ENCODE results near the gene TMEM225B. TPM values are rescaled to one million over a fixed set of nuclear protein-coding genes. Genes with fewer than 3 reads are reported as not detected.
A peak's percentile ranks its signal among the peaks of the same experiment; 100 is the strongest.
"Not testable (repeated sequence)": the region's sequence is repeated elsewhere in the genome, so short reads cannot be mapped to it uniquely, and the experiment has no call there.

Gene TMEM225B
- total RNA-seq, 1 donor from 2014 or later = not detected

DNA sequence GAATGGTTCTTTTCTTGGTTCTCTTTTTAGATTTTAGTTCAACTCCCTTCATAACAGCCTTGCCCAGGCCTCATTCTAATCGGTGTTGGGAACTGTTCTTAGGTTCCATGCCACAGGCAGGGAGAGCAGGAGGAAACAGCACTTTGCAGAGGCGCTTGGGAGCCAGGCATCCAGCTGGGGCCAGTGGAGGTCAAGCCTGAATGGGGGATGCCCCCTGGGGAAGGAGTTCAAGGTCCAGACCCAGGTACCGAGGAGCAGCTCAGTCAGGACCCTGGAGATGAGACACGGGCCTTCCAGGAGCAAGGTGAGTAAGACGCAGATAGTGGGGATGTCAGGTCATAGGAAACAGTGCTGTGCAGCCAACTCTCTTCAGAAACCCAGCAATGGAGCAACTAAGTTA is 23.2 kb downstream of the TMEM225B start:
- DNase-seq (ENCODE audit: low spot score in 2 of 2) (no peak), FAIRE-seq (no peak)

DNA sequence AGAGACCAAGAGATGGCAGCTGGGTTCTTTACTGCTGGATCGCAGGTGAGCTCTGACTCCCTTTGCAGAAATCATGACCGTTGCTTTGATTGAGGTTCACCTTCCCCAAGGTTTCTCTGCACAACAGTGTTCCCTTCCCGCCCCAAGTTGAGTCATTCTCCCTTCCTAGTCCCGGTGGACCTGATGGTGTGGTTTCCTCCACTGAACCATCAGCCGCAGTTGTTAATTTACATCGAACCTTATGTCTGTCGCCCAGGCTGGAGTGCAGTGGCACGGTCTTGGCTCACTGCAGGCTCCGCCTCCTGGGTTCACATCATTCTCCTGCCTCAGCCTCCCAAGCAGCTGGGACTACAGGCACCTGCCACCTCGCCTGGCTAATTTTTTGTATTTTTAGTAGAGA is 24.5 kb downstream of the TMEM225B start:
- DNase-seq (ENCODE audit: low spot score in 2 of 2) (no peak), FAIRE-seq (no peak)

DNA sequence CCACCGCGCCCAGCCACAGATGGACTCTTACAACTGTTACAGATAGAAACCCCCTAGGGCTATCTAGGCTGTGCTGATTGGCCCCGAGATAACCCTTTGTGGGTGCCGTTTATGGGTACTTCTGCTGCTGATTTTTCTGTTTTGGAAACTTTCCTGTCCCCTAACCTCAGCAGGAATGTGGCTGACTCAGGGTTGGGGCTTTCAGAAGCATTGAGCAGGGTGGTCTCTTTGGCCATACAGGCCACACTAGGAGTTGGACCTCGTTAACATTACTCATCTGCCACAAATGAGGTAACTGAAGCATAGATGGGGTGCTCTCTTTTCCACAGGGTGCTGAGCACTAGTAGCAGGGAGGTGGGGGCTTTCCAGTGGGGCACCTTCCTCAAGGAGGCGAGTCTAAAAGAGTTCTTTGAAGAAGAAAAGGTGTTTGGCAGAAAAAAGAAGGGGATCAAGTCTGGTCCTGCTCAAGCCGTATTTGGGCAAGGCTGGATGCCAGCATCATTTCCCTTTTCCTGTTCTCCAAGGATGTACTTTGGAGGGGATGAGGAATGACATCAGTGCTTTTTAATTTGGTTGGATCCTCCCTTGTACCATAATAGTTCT is 25.1 kb downstream of the TMEM225B start:
- no peak for DNase-seq (ENCODE audit: low spot score in 2 of 2)
- FAIRE-seq = no peak

DNA sequence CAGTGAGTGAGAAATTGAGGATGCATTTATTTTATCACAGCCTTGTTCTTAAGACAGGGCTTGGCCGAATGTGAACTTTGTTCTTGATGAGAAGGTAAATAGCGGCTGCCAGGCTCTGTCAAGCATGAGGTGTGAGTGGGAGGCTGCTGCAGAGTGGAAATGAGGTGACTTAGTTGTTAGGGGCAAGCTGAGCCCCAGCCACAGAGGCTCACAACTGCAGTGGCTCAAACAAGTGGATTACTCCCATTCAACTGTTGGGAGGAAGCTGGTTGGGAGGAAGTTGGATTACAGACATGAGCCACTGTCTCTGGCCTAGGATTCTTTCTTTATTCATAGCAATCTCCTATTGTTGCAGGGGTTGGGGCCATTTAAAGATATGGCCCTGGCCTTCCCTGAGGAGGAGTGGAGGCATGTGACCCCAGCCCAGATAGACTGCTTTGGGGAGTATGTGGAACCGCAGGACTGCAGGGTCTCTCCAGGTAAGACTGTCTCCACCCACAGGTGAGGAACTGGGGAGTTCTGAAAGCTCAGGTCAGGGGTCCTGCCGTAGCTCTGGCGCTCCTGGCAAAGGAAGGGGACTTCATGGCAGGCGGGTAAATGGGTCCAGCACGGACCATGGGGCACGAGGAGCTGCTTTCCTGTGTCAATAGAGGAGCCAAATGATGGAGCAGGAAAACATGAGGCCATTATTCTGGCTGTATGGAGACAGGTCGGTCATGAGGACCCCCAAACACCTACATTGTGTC is 25.8 kb downstream of the TMEM225B start:
- FAIRE-seq (no peak), DNase-seq (ENCODE audit: low spot score in 2 of 2) (no peak)

DNA sequence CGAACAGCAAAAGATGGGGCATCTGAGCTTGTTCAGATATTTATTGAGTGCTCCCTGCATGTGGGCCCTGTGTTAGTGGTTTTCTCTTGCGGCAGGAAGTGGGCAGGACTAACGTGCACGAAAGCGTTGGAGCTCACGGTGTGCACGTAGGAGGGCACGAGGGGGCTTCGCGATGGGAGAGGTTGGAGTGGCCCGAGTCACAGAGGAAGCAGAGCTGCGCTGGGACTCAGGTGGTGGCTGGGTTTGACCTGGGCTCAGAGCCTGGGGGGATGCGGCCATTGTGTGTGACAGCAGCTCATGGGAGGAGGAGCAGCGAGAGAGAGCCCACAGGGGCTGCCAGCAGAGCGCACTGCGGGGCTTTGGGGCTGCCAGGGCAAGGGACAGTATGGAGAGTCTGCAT is 26.4 kb downstream of the TMEM225B start:
- DNase-seq (ENCODE audit: low spot score in 2 of 2) (no peak), FAIRE-seq (no peak)

DNA sequence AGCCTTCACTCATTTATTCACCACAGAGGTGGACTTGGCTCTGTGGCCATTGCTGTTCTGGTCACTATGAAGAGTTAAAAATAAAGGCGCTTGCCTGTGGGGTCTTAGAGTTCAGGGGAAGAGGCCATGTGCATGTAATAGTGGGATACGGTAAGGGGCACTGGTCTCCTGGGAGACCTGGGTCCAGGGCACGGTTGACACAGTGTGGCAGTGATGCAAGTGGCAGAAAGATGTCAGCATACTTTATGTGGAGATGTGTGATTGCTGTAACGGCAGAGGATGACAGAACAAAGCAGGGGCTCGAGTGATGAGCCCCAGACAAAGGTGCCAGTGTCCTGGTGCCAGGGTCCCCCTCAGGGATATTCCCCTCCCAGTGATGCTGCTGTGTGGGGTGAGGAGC is 27.3 kb downstream of the TMEM225B start:
- DNase-seq (ENCODE audit: low spot score in 2 of 2) (no peak), FAIRE-seq (no peak)

DNA sequence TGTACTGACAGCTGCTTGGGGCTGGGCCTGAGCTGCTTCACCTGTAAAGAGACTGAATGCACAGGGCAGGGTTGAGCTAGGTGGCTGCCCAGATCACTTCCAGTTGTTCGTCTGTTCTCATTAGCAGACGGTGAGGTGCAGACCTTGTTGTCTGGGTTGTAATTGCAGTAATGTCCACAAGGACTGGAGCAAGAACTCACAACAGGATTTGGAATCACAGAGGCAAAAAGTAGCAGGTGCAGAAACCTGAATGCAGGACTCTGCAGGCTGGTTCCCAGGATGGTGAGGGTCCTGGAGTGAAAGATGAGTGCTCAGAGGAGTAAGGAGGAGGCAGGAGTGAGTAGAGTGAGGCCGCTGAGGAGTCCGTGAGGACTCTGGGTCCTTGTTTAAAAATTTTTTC is 27.9 kb downstream of the TMEM225B start:
- no peak for FAIRE-seq
- no peak for DNase-seq (ENCODE audit: low spot score in 2 of 2)

DNA sequence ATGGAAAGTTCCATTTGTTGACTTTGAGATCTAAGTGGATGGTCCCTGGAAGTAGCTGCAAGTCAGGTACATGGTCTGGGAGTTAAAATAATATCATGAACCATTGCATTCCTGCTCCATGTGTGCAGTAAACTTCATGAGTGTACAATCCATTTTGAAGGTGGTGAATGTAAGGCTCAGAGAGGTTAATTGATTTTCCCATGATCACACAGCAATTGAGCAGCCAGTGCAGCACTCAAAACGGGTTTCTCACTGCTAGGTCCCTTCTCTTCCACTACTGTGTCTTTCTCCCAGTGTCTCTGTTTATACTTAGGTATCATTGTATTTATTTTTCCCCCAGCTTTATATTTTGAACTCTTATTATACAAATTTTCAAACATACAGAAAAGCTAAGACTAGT is 28.6 kb downstream of the TMEM225B start:
- FAIRE-seq (no peak), DNase-seq (ENCODE audit: low spot score in 2 of 2) (no peak)

DNA sequence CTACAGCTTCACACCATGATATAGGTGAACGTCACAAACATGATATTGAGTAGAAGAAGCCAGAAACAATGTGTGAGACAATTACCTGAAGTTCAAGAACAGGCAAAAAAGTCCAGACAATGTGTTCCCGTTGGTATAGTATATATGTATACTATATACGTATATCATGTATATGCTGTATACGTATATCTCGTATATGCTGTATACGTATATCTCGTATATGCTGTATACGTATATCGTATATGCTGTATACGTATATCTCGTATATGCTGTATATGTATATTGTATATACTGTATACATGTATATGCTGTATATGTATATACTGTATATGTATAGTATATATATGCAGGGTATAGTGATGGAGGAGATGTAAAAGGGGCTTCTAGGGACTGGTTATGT is 29.4 kb downstream of the TMEM225B start:
- FAIRE-seq (peak; percentile 55), DNase-seq (ENCODE audit: low spot score in 2 of 2) (no peak)

DNA sequence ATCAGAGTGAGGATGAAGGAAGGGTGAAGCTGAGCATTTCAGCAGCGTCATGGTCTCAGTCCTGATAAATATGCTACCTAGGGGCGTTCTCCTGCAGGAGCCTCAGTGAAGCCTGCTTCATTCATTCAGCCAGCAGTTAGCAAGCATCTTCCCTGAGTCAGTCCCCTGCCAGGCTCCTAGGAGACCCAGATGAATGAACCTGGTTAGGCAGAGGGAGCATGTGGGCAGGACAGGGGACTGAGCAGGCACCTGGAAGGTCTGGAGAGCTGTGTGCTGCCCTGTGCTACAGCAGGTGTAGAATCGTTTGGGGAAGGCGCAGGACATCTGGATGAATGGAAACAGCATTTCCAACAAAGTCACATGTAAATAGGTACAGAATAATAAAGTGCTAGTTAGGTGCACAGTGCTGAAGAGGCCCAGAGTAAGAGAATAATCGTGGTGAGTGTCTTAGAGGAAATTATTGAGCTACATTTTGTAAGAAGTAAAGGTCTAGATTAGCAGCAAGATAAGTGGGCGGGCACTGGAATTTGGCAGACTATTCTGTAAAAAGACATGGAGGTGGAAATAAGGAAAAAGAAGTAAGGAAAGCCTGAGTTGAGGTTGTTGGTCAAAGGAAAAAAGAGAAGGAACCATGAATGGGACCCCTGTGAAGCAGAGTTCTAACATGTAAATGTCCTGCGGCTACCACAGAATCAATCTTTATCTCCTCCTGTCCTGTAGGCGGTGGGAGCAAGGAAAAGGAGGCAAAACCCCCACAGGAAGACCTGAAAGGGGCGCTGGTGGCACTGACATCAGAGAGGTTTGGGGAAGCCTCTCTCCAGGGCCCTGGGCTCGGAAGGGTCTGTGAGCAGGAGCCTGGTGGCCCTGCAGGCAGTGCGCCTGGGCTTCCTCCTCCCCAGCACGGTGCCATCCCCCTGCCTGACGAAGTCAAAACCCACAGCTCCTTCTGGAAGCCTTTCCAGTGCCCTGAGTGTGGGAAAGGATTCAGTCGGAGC is 30.7 kb downstream of the TMEM225B start:
- no peak for DNase-seq (ENCODE audit: low spot score in 2 of 2)
- FAIRE-seq = no peak

DNA sequence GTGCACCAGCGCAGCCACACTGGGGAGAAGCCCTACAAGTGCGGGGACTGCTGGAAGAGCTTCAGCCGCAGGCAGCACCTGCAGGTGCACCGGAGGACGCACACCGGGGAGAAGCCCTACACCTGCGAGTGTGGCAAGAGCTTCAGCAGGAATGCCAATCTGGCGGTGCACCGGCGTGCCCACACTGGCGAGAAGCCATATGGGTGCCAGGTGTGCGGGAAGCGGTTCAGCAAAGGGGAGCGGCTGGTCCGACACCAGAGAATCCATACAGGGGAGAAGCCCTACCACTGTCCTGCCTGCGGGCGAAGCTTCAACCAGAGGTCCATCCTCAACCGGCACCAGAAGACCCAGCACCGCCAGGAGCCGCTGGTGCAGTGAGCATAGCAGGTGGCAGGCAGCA is 31.6 kb downstream of the TMEM225B start:
- DNase-seq (ENCODE audit: low spot score in 2 of 2) (no peak), FAIRE-seq (no peak)

DNA sequence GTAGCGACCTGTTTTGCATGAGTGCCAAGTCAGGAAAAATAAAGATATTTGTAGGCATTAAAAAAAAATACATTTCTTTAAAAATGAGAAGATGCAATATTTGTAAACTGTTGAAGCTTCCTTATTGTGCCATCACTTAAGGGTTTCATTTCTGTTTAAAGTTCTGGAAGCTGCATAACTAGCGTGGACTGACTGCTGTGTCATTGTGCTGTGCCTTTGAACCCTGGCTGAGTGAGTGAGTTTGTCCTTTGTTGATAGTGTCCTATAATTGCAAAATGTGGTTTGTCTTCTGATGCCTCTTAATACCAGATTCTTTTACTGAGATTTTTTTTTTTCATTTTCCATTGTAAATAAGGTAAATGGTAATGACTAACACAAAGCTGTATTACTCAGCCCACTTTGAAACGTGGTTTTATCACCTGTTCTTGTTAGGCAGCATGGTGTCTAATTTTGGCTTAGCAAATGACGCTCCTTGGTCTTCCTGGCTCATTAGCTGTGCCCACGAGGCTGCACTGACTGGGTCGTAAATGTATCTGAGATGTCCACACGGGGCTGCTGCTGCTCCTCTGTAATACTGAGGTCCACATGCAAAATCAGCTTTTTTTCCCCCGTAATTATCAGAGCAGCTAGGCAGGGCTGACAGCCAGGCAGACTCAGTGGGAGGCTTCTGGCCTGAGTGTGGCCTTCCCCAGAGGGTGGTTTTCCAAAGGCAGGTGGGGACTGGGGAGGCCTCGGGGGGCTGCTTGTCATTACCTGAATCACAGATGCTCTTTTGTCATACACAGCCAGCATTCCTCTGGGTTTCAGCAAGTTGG is 33.4 kb downstream of the TMEM225B start:
- no peak for FAIRE-seq
- DNase-seq (ENCODE audit: low spot score in 2 of 2) = peak in 1 of 2 donors; percentile 55

DNA sequence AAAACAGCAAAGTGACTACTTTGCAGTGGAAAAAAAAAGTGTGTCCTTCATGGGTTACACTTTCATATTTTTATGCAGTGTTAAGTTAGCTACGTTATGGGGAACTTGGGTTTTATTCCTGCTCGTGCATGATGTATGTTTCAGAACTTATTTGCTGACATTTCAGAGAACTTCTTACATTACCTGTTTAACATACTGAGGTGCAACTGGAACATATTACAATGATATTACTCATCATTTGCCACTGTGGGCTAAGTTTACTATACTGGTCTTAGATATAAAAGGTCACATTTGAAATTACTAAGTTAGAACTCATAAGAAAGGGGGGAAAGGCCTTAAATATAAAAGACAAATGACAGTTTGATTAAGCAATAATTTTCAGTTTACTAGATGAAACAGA is 39.3 kb downstream of the TMEM225B start:
- not testable (repeated sequence) for DNase-seq (ENCODE audit: low spot score in 2 of 2); FAIRE-seq

DNA sequence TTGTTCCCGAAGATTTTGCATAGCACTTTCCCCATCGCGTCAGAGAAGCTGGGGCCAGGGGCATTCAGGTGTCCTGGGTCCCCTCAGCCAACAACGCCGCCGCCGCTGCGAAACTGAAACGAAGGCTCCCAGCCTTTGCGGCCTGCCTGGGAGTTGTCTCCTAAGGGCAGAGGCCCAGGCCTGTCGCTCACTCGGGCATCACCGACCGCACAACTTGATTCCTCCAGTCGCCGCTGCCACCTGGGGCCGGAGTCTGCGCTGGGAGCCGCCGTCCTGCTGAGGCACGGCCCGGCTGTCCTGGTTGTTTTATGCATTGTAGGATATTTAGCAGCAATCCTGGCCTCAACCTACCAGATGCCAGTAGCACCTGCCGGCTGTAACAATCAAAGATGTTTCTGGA is 40.7 kb downstream of the TMEM225B start:
- FAIRE-seq (no peak), DNase-seq (ENCODE audit: low spot score in 2 of 2) (no peak)

DNA sequence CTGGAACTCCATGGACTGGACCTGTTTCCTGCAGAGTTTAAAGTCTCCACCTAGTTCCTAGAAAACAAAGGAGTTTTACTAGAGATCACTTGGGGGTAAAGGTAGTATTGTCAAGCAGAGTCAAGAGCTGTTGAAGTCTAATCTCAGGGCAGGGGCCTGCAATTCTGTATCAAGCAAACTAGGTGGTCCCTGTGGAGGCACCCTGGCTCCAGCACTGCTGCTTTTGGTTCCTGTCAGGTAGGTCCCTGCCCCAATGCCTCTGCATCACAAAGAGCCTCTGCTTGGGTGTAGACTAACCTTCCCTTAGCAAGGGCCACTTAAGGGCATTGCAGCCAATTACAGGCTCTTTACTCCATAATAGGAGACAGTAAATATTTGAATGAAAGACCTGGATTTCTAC is 41.2 kb downstream of the TMEM225B start:
- FAIRE-seq = no peak
- no peak for DNase-seq (ENCODE audit: low spot score in 2 of 2)

DNA sequence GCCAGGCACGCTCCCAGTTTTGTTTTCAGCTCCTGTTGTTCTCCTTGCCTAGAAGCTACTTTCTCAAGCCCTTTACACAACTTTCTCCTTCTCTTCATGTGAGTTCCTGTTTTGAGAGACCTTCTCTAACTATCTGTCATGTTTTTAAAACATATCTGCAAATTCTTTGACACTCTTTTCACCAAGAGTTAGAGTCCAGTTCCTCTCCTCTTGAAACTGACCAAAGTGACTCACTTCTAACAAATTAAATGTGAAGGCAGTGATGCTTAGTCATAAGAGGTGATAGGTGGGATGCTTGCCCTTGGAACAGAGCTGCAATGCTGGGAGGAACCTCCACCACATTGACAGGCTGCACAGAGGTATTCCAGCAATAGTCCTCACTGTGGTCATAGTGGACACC is 44.0 kb downstream of the TMEM225B start:
- FAIRE-seq = no peak

DNA sequence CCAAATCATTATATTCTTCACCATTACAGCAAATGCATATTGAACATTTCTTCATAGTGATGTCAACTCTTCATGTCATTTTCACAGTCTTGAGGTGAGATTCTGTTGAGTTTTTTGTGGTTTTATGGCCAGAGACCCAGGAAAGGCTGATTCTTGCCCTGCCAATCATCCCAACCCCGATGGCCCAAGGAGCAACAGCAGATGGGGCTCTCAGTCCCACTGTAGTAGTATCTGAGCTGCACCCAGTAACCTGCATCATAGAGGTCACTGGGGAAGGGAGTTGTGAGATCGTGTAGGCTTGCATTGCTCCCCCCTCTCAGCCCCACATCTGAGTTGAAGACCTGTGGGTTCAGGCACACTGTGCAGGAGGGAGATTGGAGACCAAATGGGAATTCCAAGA is 45.4 kb downstream of the TMEM225B start:
- FAIRE-seq (no peak), DNase-seq (ENCODE audit: low spot score in 2 of 2) (no peak)

More for the DNA sequence above, 44.0 kb downstream of the TMEM225B start:
- no peak for DNase-seq (ENCODE audit: low spot score in 2 of 2)

DNA sequence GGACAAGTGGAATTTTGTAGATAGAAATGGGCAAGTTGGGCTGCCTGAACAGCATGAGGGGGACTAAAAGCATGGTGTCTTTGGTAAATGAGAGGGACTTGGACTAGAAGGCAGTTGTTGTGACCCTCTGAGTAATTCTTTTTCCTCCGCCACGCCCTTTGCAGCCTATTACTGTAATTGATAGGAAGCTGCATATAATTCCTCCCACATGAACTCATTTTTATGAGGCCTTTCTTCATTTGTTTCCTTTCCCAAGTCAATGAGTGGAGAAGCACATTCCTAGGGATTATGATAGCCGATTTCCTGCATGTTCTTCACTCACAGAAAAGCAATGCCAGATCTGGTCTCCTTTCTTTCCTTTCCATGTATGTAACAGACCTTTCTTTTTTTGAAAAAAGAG is 46.4 kb downstream of the TMEM225B start:
- no peak for FAIRE-seq
- DNase-seq (ENCODE audit: low spot score in 2 of 2) = no peak

DNA sequence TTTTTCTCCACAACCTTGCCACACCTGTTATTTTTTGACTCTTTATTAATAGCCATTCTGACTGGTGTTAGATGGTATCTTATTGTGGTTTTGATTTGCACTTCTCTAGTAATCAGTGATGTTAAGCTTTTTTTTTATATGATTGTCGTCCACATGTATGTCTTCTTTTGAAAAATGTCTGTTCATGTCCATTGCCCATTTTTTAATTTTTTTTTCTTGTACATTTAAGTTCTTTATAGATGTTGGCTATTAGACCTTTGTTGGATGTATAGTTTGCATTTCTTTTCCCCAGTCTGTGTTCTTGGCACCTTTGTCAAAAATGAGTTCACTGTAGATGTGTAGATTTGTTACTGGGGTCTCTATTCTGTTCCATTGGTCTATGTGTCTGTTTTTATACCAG is 47.5 kb downstream of the TMEM225B start:
- FAIRE-seq = no peak
- no peak for DNase-seq (ENCODE audit: low spot score in 2 of 2)

DNA sequence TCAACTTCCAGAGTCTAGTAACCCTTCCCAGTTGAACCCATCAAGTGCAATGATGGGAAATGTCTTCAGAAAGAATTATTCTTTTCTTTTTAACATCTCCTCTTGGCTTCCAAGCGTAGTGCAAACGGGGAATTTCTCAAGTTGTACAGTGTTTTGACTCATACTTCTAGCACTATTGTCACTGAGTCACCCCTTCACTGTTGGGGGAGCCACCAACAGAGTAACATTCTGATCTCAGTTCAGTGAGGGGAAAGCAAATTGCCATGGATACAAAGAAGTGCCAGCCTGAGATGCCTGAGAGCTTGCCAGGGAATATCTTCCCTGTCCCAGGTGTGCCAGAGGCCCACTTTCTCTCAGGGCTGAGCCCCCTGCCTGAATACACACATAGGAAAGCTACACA is 50.8 kb downstream of the TMEM225B start:
- FAIRE-seq (no peak), DNase-seq (ENCODE audit: low spot score in 2 of 2) (no peak)

Data from frontal cortex (tissue), 4 donors.